LNCaP clone FGC (cell line): Measurements from ENCODE around the gene MACF1.

Experiments used
- DNase-seq: peaks from one replicate; pipeline ENCODE4 v3.0.0-alpha.2; 2011; ENCODE audit warnings: low read depth
- H3K4me3 ChIP-seq: 2 replicates; pipeline ENCODE4 v1.5.1; 2011; ENCODE audit warnings: mild to moderate bottlenecking, low read depth, low read length, control low read depth
- TF ChIP-seq, protein P1 (sequence below): IDR thresholded peaks from 2 replicates; pipeline ENCODE4 v1.5.1; 2012; ENCODE audit warnings: mild to moderate bottlenecking; ENCODE audit not compliant: control insufficient read depth, insufficient read depth; ENCODE audit errors: extremely low read depth

The MACF1 gene

GRCh38 chr1:39287541-39287940 lies 83.0 kb downstream of the MACF1 start:
- TF ChIP-seq, protein P1, sequence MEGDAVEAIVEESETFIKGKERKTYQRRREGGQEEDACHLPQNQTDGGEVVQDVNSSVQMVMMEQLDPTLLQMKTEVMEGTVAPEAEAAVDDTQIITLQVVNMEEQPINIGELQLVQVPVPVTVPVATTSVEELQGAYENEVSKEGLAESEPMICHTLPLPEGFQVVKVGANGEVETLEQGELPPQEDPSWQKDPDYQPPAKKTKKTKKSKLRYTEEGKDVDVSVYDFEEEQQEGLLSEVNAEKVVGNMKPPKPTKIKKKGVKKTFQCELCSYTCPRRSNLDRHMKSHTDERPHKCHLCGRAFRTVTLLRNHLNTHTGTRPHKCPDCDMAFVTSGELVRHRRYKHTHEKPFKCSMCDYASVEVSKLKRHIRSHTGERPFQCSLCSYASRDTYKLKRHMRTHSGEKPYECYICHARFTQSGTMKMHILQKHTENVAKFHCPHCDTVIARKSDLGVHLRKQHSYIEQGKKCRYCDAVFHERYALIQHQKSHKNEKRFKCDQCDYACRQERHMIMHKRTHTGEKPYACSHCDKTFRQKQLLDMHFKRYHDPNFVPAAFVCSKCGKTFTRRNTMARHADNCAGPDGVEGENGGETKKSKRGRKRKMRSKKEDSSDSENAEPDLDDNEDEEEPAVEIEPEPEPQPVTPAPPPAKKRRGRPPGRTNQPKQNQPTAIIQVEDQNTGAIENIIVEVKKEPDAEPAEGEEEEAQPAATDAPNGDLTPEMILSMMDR = no peak
- DNase-seq = no peak
- H3K4me3 ChIP-seq = no peak overlapping the region

- H3K4me3 ChIP-seq = no peak overlapping the region
- TF ChIP-seq, protein P1 = no peak
- DNase-seq = no peak
Measured at GRCh38 chr1:39288735-39289465, 84.4 kb downstream of the MACF1 start.

- TF ChIP-seq, protein P1 = no peak
- no peak for DNase-seq
- H3K4me3 ChIP-seq = no peak overlapping the region
Measured at GRCh38 chr1:39292401-39292800, 87.9 kb downstream of the MACF1 start.

DNA sequence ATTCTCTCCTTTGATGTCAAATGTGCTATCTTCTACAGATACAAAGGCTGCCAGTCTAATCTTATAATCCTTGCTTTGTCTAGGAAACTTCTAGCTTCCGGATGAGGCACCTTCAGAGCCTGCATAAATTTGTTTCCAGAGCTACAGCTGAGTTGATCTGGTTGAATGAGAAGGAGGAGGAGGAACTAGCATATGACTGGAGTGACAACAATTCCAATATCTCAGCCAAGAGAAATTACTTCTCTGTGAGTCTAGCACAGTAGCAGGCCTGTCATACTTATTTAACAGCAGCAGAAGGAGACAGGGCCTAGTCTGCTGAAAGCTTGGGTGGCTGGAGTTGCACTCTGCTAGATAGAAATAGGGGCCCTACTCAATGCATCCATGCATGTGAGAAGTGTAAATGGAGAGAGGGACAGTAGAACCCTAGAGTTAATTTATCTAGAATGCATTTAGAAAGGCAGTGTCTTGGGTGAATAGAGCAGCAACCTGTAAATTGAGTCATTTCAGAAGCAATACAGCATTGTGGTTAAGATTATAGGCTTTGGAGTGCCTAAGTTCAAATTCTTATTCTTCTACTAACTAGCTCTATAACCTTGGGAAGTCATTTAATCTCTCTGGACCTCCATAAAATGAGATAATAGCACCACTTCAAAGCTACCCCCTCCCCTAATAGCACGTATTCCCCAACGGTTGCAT lies 89.0 kb downstream of the MACF1 start:
- no peak for DNase-seq
- TF ChIP-seq, protein P1 = no peak

GRCh38 chr1:39294531-39294930 lies 90.0 kb downstream of the MACF1 start:
- DNase-seq = no peak
- TF ChIP-seq, protein P1 = no peak
- H3K4me3 ChIP-seq = no peak overlapping the region

More for the DNA sequence above, 89.0 kb downstream of the MACF1 start:
- no peak overlapping the region for H3K4me3 ChIP-seq

GRCh38 chr1:39295901-39296300 lies 91.4 kb downstream of the MACF1 start:
- DNase-seq = no peak
- TF ChIP-seq, protein P1 = no peak
- no peak overlapping the region for H3K4me3 ChIP-seq
